HCT116 (cell line): ENCODE data around the gene BCL2L11. TPM values are rescaled to one million over a fixed set of nuclear protein-coding genes. Genes with fewer than 3 reads are reported as not detected.

Experiments used
- ATAC-seq: fragments of 200-7000 bp; cut with Tn5 transposase; 2 replicates; pipeline ENCODE4 v1.9.1; 2020; ENCODE audit warnings: mild to moderate bottlenecking, moderate library complexity
- BruUV-seq: library from RNA; stranded (reverse); fragments of 400-500 nt; replicated peaks from 2 replicates; lab custom pipeline; 2021; lab: Mats Ljungman, UMichigan
- CTCF ChIA-PET: fragments of 300-600 bp; sonication (Branson Sonifier 250); formaldehyde crosslinking; loops from one replicate; lab custom pipeline; 2021; ENCODE audit warnings: antibody characterized with exemption; lab: Charles Lee
- POLR2A ChIA-PET: fragments of 300-600, 350-600 bp; sonication (Branson Sonifier 250); formaldehyde crosslinking; loops from one replicate; lab custom pipeline; 2021; ENCODE audit warnings: antibody characterized with exemption; lab: Charles Lee
- RAD21 ChIA-PET, 2 experiments: fragments of 300-600 bp; sonication (Branson Sonifier 250); formaldehyde crosslinking; loops; one replicate each; lab custom pipeline; 2023; ENCODE audit warnings: low total read pairs in 2 of 2; ENCODE audit not compliant: uncharacterized antibody in 2 of 2, unreplicated experiment in 2 of 2, low non-redundant PET in 1 of 2; lab: Charles Lee
- DNase-seq: peaks from one replicate; pipeline ENCODE4 v3.0.0-alpha.2; 2010; ENCODE audit warnings: low read depth, low spot score
- H2AFZ ChIP-seq: fragments of 200-600 bp; shearing (Covaris generic), sonication (generic); 2 replicates; pipeline ENCODE4 v1.6.1; 2017; ENCODE audit warnings: low read depth, mixed run types, mixed read lengths, antibody characterized with exemption, low read length; ENCODE audit not compliant: poor library complexity, severe bottlenecking
- H3K27ac ChIP-seq: 2 replicates; pipeline ENCODE4 v1.5.1; 2012; ENCODE audit warnings: low read depth, low read length
- H3K27me3 ChIP-seq: fragments of 200-600 bp; sonication (generic); 2 replicates; pipeline ENCODE4 v1.6.1; 2016; ENCODE audit warnings: mixed run types, low read length, mixed read lengths; ENCODE audit not compliant: insufficient read depth
- H3K36me3 ChIP-seq, 2 experiments: fragments of 200-500 bp in 1 of 2; fragments of 200-600 bp in 1 of 2; sonication (Bioruptor generic) in 1 of 2; sonication (generic) in 1 of 2; 2 replicates each; pipeline versions ENCODE4 v1.5.1 to v1.6.1; 2014 to 2016; ENCODE audit warnings: low read length in 2 of 2, inconsistent platforms in 1 of 2, mixed read lengths in 1 of 2, mixed run types in 1 of 2; ENCODE audit not compliant: insufficient read depth in 2 of 2, control insufficient read depth in 1 of 2
- H3K4me1 ChIP-seq, 2 experiments: fragments of 200-600 bp in 1 of 2; sonication (generic) in 1 of 2; 2 replicates each; pipeline versions ENCODE4 v1.5.1 to v1.6.1; 2012 to 2017; ENCODE audit warnings: low read length in 2 of 2, inconsistent platforms in 1 of 2, mild to moderate bottlenecking in 1 of 2, mixed read lengths in 1 of 2, mixed run types in 1 of 2, moderate library complexity in 1 of 2; ENCODE audit not compliant: insufficient read depth in 2 of 2, control insufficient read depth in 1 of 2
- H3K4me2 ChIP-seq: fragments of 200-600 bp; sonication (generic); 2 replicates; pipeline ENCODE4 v1.6.1; 2017; ENCODE audit warnings: mixed run types, low read length, mixed read lengths
- H3K4me3 ChIP-seq, 2 experiments: fragments of 200-600 bp in 1 of 2; sonication (generic) in 1 of 2; replicated peaks in 1 of 2; 2 replicates each; pipeline ENCODE4 v1.5.1; 2011 to 2016; ENCODE audit warnings: low read length in 2 of 2, control low read depth in 1 of 2, low read depth in 1 of 2, mild to moderate bottlenecking in 1 of 2, mixed read lengths in 1 of 2, mixed run types in 1 of 2
- H3K79me2 ChIP-seq: fragments of 200-600 bp; sonication (generic); 2 replicates; pipeline ENCODE4 v1.6.1; 2017; ENCODE audit warnings: mild to moderate bottlenecking, mixed run types, low read length, moderate library complexity, mixed read lengths; ENCODE audit not compliant: insufficient read depth
- H3K9ac ChIP-seq: fragments of 200-600 bp; sonication (generic); 2 replicates; pipeline ENCODE4 v1.6.1; 2016; ENCODE audit warnings: low read length, mixed read lengths
- H3K9me2 ChIP-seq: fragments of 200-600 bp; sonication (generic), shearing (Covaris generic); 2 replicates; pipeline ENCODE4 v1.6.1; 2017; ENCODE audit warnings: mixed run types, mild to moderate bottlenecking, moderate library complexity; ENCODE audit not compliant: insufficient read depth
- H3K9me3 ChIP-seq, 2 experiments: fragments of 200-500 bp in 1 of 2; fragments of 200-600 bp in 1 of 2; sonication (Bioruptor generic) in 1 of 2; sonication (generic) in 1 of 2; 2 replicates each; pipeline ENCODE4 v1.6.1; 2014 to 2017; ENCODE audit warnings: low read length in 2 of 2, mixed read lengths in 2 of 2, inconsistent platforms in 1 of 2, low read depth in 1 of 2, mild to moderate bottlenecking in 1 of 2, mixed run types in 1 of 2, moderate library complexity in 1 of 2; ENCODE audit not compliant: control insufficient read depth in 1 of 2, insufficient read depth in 1 of 2
- H4K20me1 ChIP-seq: fragments of 200-600 bp; sonication (generic), shearing (Covaris generic); 2 replicates; pipeline ENCODE4 v1.6.1; 2017; ENCODE audit warnings: mixed run types, mild to moderate bottlenecking, moderate library complexity; ENCODE audit not compliant: insufficient read depth
- ATF3 ChIP-seq: IDR thresholded peaks from 2 replicates; pipeline ENCODE4 v1.6.1; 2012
- CBX3 ChIP-seq: IDR thresholded peaks from 2 replicates; pipeline ENCODE4 v1.6.1; 2012; ENCODE audit warnings: low read depth
- CTCF ChIP-seq, 3 experiments: fragments of 200-600 bp in 1 of 3; sonication (generic) in 1 of 3; IDR thresholded peaks in 2 of 3; conservative IDR thresholded peaks in 1 of 3; 2 replicates each; pipeline ENCODE4 v1.5.1; 2012 to 2017; ENCODE audit warnings: low read depth in 2 of 3, low read length in 2 of 3, antibody characterized with exemption in 1 of 3, borderline replicate concordance in 1 of 3, control low read depth in 1 of 3, mild to moderate bottlenecking in 1 of 3, mixed read lengths in 1 of 3, mixed run types in 1 of 3, moderate library complexity in 1 of 3; ENCODE audit not compliant: insufficient read depth in 1 of 3
- ELF1 ChIP-seq: IDR thresholded peaks from 2 replicates; pipeline ENCODE4 v1.6.1; 2012; ENCODE audit warnings: low read depth, borderline replicate concordance
- MAX ChIP-seq: IDR thresholded peaks from 2 replicates; pipeline ENCODE4 v1.6.1; 2012
- POLR2A ChIP-seq: IDR thresholded peaks from 2 replicates; pipeline ENCODE4 v1.7.0; 2011; ENCODE audit warnings: borderline replicate concordance; ENCODE audit not compliant: insufficient read depth, insufficient read length; ENCODE audit errors: extremely low read depth
- POLR2AphosphoS5 ChIP-seq: IDR thresholded peaks from 2 replicates; pipeline ENCODE4 v1.6.1; 2011; ENCODE audit warnings: mild to moderate bottlenecking, low read depth, low read length, moderate library complexity
- SIN3A ChIP-seq: IDR thresholded peaks from 2 replicates; pipeline ENCODE4 v1.6.1; 2012; ENCODE audit warnings: low read depth
- SP1 ChIP-seq: IDR thresholded peaks from 2 replicates; pipeline ENCODE4 v1.6.1; 2012; ENCODE audit warnings: low read depth
- SRF ChIP-seq: IDR thresholded peaks from 2 replicates; pipeline ENCODE4 v1.6.1; 2012; ENCODE audit warnings: low read depth
- YY1 ChIP-seq: IDR thresholded peaks from 2 replicates; pipeline ENCODE4 v1.6.1; 2011; ENCODE audit warnings: low read length, low read depth, moderate library complexity, mild to moderate bottlenecking; ENCODE audit not compliant: insufficient replicate concordance; ENCODE audit errors: extremely low read depth
- ZFX ChIP-seq: fragments of 450-650 bp; IDR thresholded peaks from 2 replicates; pipeline ENCODE4 v1.6.1; 2017
- ZNF274 ChIP-seq: fragments of 200-500 bp; sonication (Bioruptor generic); IDR thresholded peaks from 2 replicates; pipeline ENCODE4 v1.6.1; 2014; ENCODE audit warnings: mild to moderate bottlenecking, low read depth, low read length, inconsistent platforms
- intact Hi-C: fragments of 100-400 bp; cut with micrococcal nuclease; formaldehyde crosslinking; loops from 2 replicates; pipeline ENCODE4 v1.10.0; 2022
- total RNA-seq: library from RNA; stranded (reverse); gene quantifications from one replicate; pipeline ENCODE4 v1.2.1, GENCODE V29; 2021; ENCODE audit not compliant: unreplicated experiment

The BCL2L11 gene
- total RNA-seq, 1 experiment from 2014 or later: 17.8 TPM

- Histone ChIP-seq H3K27me3 (no peaks in the 10 kb centered on the region), H3K9me3 (no peaks in the 10 kb centered on the region), H3K9ac (no peak overlapping the region), H3K36me3 (no peaks in the 10 kb centered on the region), H3K4me1 (peaks cover 0 to 7% of the 10 kb centered on the region in 2 experiments; a peak in 1 of 4 replicates), H3K4me3 (no peak overlapping the region), H3K9me2 (no peaks in the 10 kb centered on the region), H4K20me1 (no peaks in the 10 kb centered on the region), H3K4me2 (no peak overlapping the region), H3K79me2 (no peaks in the 10 kb centered on the region), H2AFZ (no peak overlapping the region), H3K27ac (no peak overlapping the region)
- ChIA-PET CTCF (no interaction called here), POLR2A (no interaction called here), RAD21 (no interaction called here)
- BruUV-seq: no TSS peak
- intact Hi-C loops: no loop called here
- DNase-seq (no peak), ATAC-seq (no peak)
- TF ChIP-seq MAX: no peak
- TF ChIP-seq ZFX: no peak
- TF ChIP-seq POLR2AphosphoS5: no peak
- TF ChIP-seq SP1: no peak
- TF ChIP-seq CBX3: no peak
- no peak for TF ChIP-seq POLR2A
- TF ChIP-seq, all 23 proteins: peak for 0
Measured at GRCh38 chr2:111091811-111092211, 28.9 kb upstream of the BCL2L11 start.

GRCh38 chr2:111094691-111095090 is 26.0 kb upstream of the BCL2L11 start:
- BruUV-seq: no TSS peak
- no peak for TF ChIP-seq ELF1
- TF ChIP-seq SIN3A: no peak
- no peak for TF ChIP-seq SP1
- TF ChIP-seq YY1: no peak
- TF ChIP-seq ZNF274: no peak
- no peak for TF ChIP-seq CBX3
- no peak for TF ChIP-seq SRF
- no peak for TF ChIP-seq CTCF (IDR thresholded peaks at IDR 0.05 in 2 of 3, conservative IDR thresholded peaks at IDR 0.05 in 1 of 3; ENCODE audit: borderline replicate concordance in 1 of 3, insufficient read depth in 1 of 3, low read depth in 2 of 3, low read length in 2 of 3)
- TF ChIP-seq ATF3: no peak
- CTCF ChIA-PET: no interaction called here

More at GRCh38 chr2:111094691-111095090, 26.0 kb upstream of the BCL2L11 start:
- Histone ChIP-seq H3K36me3 (no peaks in the 10 kb centered on the region), H4K20me1 (no peaks in the 10 kb centered on the region), H3K27ac (no peak overlapping the region), H3K27me3 (no peaks in the 10 kb centered on the region), H3K9ac (no peak overlapping the region), H3K4me1 (peaks cover 0 to 7% of the 10 kb centered on the region in 2 experiments; a peak in 1 of 4 replicates), H3K9me3 (no peaks in the 10 kb centered on the region), H3K79me2 (no peaks in the 10 kb centered on the region), H3K9me2 (no peaks in the 10 kb centered on the region), H3K4me2 (no peak overlapping the region), H3K4me3 (no peak overlapping the region), H2AFZ (no peak overlapping the region)
- intact Hi-C loops: no loop called here
- POLR2A ChIA-PET: no interaction called here
- ATAC-seq: no peak
- RAD21 ChIA-PET: no interaction called here
- no peak for DNase-seq
